A172 (cell line): ENCODE results near the gene BMPR1A. TPM values are rescaled to one million over a fixed set of nuclear protein-coding genes. Genes with fewer than 3 reads are reported as not detected.
"Not testable (repeated sequence)": the region's sequence is repeated elsewhere in the genome, so short reads cannot be mapped to it uniquely, and the experiment has no call there.

Source experiments
- DNase-seq: peaks from one replicate; pipeline ENCODE4 v3.0.0-alpha.2; 2015; ENCODE audit warnings: low spot score
- total RNA-seq: library from RNA; depleted of rRNA; stranded (reverse); fragments of >200 nt; shearing (Covaris generic); gene quantifications from 2 replicates; pipeline ENCODE4 v1.2.3, GENCODE V29; 2014

BMPR1A gene
- total RNA-seq, 1 experiment from 2014 or later = 50.1 TPM

DNA sequence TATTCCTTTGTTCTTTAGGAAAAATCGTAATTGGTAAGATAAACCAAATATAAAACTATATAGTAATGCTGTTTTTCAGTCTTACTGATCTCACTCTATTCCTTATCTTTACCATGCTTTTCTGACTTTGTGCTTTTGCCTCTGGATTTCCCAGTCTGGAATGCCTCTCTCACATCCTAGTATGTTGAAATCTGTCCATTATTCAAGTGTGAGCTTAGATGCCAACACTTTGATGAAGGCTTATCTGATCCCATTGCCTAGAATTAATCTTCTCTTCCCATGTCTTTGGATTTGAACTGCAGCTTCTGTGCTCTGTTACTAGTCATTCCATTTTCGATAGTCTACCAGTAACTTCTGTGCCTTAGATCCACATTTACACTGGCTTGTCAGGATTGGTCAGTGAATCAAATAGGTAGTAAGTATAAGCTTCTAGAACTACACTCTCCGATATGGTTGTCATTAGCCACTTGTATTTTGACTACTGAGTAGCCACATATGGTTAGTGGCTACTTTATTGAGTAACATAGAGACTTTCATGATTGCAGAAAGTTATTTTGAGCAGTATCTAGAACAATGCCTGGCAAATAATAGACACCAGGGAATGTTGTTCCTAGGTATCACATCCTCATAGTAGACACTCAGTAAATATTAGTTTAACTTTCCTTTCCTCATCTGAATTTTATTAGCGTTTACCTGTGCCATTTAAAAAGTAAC, 92.9 kb downstream of the BMPR1A start:
- no peak for DNase-seq

GRCh38 chr10:86850481-86850880, 94.1 kb downstream of the BMPR1A start:
- DNase-seq = no peak

DNA sequence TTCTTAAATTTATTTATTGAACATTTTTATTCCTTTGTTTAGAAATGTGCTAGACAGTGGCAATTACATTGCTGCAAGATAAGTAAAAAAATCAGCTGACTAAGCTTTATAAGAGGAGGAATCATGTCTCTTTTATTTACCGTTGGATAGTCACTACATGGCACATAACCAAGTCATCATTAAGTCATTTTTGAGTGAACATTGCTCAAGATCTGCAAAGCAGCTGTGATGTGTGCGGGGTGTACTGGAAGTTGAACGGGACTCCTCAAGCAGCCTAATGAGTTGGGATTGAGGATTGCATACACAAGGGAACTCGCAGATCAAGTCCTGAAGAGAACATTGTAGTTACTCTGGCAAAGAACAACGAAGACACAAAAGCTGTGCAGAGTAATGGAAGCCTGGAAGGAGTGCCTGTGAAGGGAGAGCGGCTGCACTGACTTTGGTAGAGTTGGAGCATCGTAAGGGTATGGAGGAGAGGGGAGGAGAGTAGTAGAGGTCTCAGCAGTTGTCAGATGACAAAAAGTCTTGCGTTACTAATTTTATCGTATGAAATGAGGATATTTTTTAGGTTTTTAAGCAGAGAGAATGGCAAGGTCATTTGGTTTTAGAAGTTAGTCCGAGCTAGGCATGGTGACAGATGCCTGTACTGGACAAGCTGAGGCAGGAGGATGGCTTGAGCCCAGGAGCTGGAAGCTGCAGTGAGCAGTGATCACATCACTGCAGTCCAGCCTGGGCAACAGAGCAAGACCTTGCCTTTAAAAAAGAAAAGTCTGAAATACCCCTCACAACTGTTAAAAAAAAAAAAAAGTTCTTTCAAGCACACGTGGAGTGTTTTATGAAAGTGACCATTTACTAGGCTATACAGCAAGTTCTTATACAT, 95.1 kb downstream of the BMPR1A start:
- DNase-seq = no peak

DNA sequence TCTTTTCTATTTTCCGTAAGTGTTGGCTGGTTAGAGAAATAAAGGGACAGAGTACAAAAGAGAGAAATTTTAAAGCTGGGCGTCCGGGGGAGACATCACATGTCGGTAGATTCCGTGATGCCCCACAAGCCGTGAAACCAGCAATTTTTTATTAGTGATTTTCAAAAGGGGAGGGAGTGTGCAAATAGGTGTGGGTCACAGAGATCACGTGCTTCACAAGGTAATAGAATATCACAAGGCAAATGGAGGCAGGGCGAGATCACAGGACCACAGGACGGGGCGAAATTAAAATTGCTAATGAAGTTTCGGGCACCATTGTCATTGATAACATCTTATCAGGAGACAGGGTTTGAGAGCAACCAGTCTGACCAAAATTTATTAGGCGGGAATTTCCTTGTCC, 97.2 kb downstream of the BMPR1A start:
- DNase-seq = not testable (repeated sequence)

- DNase-seq = no peak
These were observed 99.1 kb downstream of the BMPR1A start for GRCh38 chr10:86855513-86855912.

GRCh38 chr10:86856156-86856555, 99.7 kb downstream of the BMPR1A start:
- no peak for DNase-seq

- DNase-seq = no peak
These were observed 100.8 kb downstream of the BMPR1A start for GRCh38 chr10:86857128-86857721.

GRCh38 chr10:86858011-86858410, 101.6 kb downstream of the BMPR1A start:
- DNase-seq = no peak

- no peak for DNase-seq
These were observed 104.9 kb downstream of the BMPR1A start for GRCh38 chr10:86861351-86861750.

DNA sequence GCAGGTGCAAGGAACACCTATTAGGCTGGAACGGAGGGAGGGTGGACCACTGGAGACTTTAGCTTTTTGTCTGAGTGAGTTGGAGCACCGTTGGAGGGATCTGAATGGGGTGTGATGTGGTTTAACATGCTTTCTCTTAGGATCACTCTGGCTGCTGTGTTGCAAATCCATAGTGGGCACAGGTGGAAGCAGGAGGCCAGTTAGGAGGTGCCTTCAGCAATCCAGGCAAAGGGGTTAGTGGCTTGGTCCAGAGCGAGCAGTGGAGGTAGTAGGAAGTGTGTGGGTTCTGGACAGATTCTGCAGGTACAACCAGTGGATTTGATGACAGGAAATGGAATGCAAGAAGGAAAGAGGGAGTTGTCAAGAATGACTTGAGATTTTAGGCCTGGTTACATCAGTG, 106.0 kb downstream of the BMPR1A start:
- no peak for DNase-seq

DNA sequence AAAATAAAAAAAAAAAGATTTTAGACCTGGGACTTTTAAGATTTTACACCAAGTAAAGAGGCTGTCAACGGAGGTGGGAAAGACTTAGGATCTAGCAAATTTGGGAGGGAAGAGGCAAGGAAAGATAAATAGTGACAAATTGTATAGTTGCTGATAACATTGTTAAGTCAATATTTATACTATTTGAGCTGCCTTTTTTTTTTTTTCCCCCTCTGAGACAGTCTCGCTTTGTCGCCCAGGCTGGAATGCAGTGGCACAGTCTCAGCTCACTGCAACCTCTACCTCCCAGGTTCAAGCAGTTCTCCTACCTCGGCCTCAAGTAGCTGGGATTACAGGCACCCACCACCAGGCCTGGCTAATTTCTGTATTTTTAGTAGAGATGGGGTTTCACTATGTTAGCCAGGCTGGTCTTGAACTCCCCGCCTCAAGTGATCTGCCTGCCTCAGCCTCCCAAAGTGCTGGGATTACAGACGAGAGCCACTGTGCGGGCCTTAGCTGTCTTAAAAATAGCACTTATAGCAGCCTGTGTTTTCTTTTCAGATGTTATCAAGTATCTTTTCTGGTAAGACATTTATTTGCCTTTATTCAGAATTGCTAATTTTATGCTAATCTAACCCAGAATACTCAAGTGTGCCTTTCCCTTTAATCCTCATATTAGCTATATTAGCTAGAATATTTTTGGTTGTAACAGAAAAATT, 106.5 kb downstream of the BMPR1A start:
- no peak for DNase-seq

GRCh38 chr10:86863484-86863842, 107.0 kb downstream of the BMPR1A start:
- DNase-seq = no peak

DNA sequence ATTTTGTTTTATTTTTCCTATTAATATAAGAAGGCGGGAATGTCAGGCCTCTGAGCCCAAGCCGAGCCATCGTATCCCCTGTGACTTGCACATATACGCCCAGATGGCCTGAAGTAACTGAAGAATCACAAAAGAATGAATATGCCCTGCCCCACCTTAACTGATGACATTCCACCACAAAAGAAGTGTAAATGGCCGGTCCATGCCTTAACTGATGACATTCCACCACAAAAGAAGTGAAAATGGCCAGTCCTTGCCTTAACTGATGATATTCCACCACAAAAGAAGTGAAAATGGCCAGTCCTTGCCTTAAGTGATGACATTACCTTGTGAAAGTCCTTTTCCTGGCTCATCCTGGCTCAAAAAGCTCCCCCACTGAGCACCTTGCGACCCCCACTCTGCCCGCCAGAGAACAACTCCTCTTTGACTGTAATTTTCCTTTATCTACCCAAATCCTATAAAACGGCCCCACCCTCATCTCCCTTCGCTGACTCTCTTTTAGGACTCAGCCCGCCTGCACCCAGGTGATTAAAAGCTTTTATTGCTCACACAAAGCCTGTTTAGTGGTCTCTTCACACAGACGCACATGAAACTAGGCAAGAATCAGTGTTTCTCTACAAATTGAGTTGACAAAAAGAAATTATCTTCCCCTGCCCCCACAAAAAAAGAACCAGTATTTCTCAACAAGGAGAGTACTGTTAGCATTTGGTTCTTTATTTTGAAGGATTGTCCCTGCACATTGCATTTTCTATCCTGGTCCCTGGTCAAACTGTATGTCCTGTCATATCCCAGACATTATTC, 108.8 kb downstream of the BMPR1A start:
- DNase-seq = not testable (repeated sequence)

DNA sequence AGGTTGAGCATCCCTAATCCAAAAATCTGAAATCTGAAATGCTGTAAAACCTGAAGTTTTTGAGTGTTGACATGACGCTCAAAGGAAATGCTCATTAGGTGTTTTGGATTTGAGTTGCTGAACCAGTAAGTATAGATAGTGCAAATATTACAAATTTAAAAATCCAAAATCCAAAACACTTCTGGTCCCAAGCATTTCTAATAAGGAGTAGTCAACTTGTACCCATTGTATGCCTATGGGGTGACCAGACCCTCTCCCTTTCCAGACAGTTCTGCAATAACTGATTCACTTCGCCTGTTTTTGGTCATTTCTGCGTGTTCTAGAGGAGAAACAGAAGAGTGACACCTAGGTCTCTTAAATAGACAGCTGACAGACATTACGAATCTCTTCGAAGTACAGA, 110.7 kb downstream of the BMPR1A start:
- DNase-seq = no peak

DNA sequence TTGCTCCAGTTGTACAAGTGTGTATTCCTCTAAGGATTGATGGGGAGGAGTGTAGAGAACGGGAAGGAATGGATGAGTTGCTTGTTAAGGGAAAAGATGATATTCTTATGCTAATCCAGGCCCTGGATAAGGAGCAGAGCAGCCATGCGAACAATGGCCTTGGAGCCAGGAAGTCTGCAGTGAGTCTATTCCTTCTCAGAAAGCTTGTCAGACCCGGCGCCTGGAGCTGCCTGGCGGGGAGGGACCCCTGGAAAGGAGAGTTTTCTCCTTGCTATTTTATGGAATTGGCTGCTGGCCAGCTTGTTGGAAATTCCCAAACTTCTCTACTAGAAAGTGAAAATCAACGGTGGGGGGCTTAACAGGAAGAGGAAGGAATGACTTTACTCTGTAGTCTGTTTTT, 111.9 kb downstream of the BMPR1A start:
- DNase-seq = peak; percentile 17

DNA sequence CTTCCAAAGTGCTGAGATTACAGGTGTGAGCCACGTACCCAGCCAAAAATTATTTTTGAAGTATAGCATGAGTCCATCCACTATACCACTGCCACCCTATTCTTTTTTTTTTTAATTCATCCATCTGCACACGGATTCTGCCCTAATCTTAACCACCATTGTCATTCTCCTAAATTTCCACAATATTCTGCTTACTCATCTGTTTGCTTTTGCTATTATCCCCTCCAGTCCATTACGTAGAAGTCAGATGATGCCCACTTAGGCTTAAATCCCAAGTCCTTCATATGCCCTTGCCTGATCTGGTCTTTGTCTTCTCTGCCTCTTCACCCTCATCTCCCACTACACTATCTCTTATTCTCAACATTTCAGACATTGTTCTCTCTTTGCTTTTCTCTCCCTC, 114.3 kb downstream of the BMPR1A start:
- no peak for DNase-seq

DNA sequence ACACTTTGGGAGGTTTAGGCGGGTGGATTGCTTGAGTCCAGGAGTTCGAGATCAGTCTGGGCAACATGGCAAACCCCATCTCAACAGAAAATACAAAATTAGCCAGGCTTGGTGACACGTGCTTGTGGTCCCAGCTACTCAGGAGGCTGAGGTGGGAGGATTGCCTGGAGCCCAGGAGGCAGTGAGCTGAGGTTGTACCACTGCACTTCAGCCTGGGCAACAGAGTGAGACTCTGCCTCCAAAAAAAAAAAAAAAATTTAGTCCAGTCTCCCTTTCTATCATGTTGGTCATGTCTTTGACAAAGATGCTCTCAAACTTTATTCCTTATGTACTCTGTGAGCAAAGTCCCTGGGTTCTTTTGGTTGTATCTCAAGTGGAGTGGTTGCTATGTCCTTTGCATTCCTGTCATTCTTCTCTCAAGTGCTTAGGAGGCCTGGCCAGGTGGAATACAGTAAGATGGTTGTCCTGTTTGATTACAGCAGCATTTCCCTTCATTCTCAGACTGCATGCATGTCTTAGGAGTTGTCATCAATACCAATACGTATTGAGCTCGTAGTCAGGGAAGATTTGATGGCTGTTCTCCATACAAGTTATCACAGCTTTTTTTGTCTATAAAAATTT, 115.3 kb downstream of the BMPR1A start:
- no peak for DNase-seq

- DNase-seq = no peak
These were observed 116.3 kb downstream of the BMPR1A start for GRCh38 chr10:86872757-86873156.

DNA sequence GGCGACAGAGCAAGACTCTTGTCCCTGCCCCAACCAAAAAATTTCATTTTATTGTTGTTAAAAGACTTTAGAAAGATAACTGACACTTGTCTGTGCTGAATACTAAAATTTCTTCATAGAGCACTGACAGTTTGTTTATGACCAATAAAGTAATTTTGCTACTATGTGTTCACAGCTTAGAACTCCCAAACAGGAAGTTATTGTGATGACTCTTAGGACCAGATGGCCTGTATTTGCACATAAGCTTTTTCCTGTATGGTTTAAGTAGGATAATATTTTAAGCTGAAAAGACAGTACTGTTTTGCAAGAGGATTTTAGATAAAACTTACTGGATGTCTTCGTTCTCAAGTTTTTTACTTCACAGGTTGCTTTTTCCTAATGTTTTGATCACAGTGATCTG, 120.3 kb downstream of the BMPR1A start:
- no peak for DNase-seq

- no peak for DNase-seq
These were observed 122.7 kb downstream of the BMPR1A start for GRCh38 chr10:86878983-86879713.
